Measurements from ENCODE around the gene KDSR. TPM values are rescaled to one million over a fixed set of nuclear protein-coding genes. Genes with fewer than 3 reads are reported as not detected.

KDSR gene
- total and polyA plus RNA-seq, 2 donors (not counting 1 experiment from before 2014, with no cell fraction given): 6.4 to 21.1 TPM

DNA sequence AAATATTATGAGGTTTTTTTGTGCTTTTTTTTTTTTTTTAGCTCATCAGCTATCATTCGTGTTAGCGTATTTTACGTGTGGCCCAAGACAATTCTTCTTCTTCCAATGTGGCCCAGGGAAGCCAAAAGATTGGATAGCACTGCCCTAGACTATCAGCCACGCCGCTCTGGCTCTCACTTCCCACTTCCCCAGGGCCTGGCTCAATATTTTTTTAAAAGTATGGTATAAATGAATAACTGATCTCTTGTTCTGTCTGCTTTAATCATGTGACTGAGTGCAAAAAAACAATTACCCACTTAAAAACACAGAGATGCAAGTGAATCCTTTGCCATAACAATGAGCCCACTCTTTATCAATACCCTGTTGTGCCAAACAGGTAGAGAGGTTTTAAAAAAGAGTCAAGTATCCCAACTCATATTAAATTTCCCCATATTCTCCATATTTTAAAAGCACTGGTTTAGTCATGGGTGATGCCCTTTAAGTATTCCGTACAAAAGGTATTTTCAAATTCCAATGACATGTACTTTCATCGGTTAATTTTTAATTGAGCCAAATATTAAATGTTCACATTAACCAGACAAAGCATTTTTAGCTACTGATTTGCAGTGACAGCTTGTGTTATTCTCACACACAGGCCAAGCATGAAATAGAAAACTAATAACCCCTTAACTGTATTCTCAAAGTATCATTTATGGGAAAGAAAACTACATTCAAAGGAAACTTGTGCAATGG, 60.0 kb downstream of the KDSR start:
- Mint-ChIP-seq H3K4me3 (no peak overlapping the region), H3K9me3 (ENCODE audit: insufficient read depth) (no peaks in the 10 kb centered on the region), H3K27me3 (no peaks in the 10 kb centered on the region), H3K4me1 (peaks cover 87% of the 10 kb centered on the region), H3K27ac (peak overlapping the region; percentile 69)
- ATAC-seq (ENCODE audit: low read depth) (no peak), DNase-seq (no peak)
- Histone ChIP-seq H3K27me3 (replicated peaks in 1 of 4; ENCODE audit: control extremely low read depth in 1 of 4, control insufficient read depth in 3 of 4, insufficient read depth in 4 of 4, low read length in 3 of 4) (no peaks in the 10 kb centered on the region), H3K79me2 (ENCODE audit: control insufficient read depth, insufficient read depth, low read length) (peaks cover 100% of the 10 kb centered on the region), H2AFZ (ENCODE audit: insufficient read depth, low read depth, low read length, poor library complexity, severe bottlenecking) (no peak overlapping the region), H3K9ac (ENCODE audit: low read length) (no peak overlapping the region), H3K27ac (ENCODE audit: low read length in 2 of 2) (peak overlapping the region; percentile 10 to 42), H3K4me1 (ENCODE audit: control insufficient read depth in 2 of 2, insufficient read depth in 2 of 2, low read length in 2 of 2) (peaks cover 60 to 61% of the 10 kb centered on the region in 2 donors), H3K36me3 (replicated peaks in 1 of 2; ENCODE audit: control extremely low read depth in 1 of 2, control insufficient read depth in 1 of 2, extremely low read depth in 1 of 2, insufficient read depth in 2 of 2, low read length in 1 of 2) (peaks cover 0 to 5% of the 10 kb centered on the region in 2 experiments), H3K9me3 (ENCODE audit: control extremely low read depth in 1 of 3, control insufficient read depth in 2 of 3, insufficient read depth in 1 of 3, low read length in 2 of 3) (no peaks in the 10 kb centered on the region), H3K4me2 (replicated peaks; ENCODE audit: low read depth, low read length, poor library complexity, severe bottlenecking) (peak overlapping the region; percentile 29), H4K20me1 (ENCODE audit: control insufficient read depth, insufficient read depth, low read length, poor library complexity, severe bottlenecking) (no peaks in the 10 kb centered on the region), H3K4me3 (ENCODE audit: control extremely low read depth in 1 of 5, extremely low read depth in 1 of 5, insufficient read depth in 1 of 5, low read depth in 2 of 5, low read length in 4 of 5) (no peak overlapping the region)
- intact Hi-C loops (cut with micrococcal nuclease): no loop called here
- CTCF ChIA-PET: interaction anchor here (1.0 to 3.3 kb wide), 7 partner anchors 8 to 175 kb away, joined by 4 to 25 read pairs (median 6); partner anchors contain the start of gene BCL2
- WGBS (ENCODE audit: insufficient coverage): 82% methylated on average over 3 of the region's 7 CpGs
- TF ChIP-seq, protein P1, sequence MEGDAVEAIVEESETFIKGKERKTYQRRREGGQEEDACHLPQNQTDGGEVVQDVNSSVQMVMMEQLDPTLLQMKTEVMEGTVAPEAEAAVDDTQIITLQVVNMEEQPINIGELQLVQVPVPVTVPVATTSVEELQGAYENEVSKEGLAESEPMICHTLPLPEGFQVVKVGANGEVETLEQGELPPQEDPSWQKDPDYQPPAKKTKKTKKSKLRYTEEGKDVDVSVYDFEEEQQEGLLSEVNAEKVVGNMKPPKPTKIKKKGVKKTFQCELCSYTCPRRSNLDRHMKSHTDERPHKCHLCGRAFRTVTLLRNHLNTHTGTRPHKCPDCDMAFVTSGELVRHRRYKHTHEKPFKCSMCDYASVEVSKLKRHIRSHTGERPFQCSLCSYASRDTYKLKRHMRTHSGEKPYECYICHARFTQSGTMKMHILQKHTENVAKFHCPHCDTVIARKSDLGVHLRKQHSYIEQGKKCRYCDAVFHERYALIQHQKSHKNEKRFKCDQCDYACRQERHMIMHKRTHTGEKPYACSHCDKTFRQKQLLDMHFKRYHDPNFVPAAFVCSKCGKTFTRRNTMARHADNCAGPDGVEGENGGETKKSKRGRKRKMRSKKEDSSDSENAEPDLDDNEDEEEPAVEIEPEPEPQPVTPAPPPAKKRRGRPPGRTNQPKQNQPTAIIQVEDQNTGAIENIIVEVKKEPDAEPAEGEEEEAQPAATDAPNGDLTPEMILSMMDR (IDR thresholded peaks at IDR 0.05): no peak
- no peak for TF ChIP-seq EZH2 (IDR thresholded peaks at IDR 0.05; ENCODE audit: borderline replicate concordance, insufficient read depth, low read depth, low read length, poor library complexity, severe bottlenecking)
- POLR2A ChIA-PET: interaction anchor here (0.8 to 1.0 kb wide), 3 partner anchors 9 to 145 kb away, joined by 3 to 6 read pairs (median 5); no protein-coding TSS in a partner anchor

DNA sequence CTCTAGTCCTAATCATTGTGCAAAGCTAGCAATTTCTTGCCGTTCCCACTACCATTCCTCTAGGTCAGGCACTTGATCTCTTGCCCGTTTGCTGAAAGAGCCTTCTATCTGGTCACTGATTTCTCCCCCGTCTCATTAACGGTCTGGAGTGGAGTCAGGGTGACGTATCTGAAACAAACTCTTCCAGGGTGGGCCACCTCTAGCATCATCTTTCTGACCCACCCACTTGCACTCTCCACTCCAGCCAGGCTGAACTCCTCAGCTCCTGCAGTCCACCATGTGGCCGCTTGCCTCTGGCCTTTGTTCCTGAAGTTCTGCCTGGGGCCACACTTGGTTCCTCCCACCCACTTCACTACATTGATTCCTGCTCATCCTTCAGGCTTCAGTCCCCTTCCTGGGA, 60.8 kb downstream of the KDSR start:
- H3K27me3 Mint-ChIP-seq: no peaks in the 10 kb centered on the region
- Histone ChIP-seq H3K27ac (ENCODE audit: low read length in 2 of 2) (peak overlapping the region in 1 of 2 donors; percentile 0), H3K4me2 (replicated peaks; ENCODE audit: low read depth, low read length, poor library complexity, severe bottlenecking) (no peak overlapping the region), H3K4me1 (ENCODE audit: control insufficient read depth in 2 of 2, insufficient read depth in 2 of 2, low read length in 2 of 2) (peaks cover 55 to 56% of the 10 kb centered on the region in 2 donors), H3K9ac (ENCODE audit: low read length) (no peak overlapping the region), H3K36me3 (replicated peaks in 1 of 2; ENCODE audit: control extremely low read depth in 1 of 2, control insufficient read depth in 1 of 2, extremely low read depth in 1 of 2, insufficient read depth in 2 of 2, low read length in 1 of 2) (peaks cover 0 to 8% of the 10 kb centered on the region in 2 experiments), H3K27me3 (replicated peaks in 1 of 4; ENCODE audit: control extremely low read depth in 1 of 4, control insufficient read depth in 3 of 4, insufficient read depth in 4 of 4, low read length in 3 of 4) (no peaks in the 10 kb centered on the region), H3K4me3 (ENCODE audit: control extremely low read depth in 1 of 5, extremely low read depth in 1 of 5, insufficient read depth in 1 of 5, low read depth in 2 of 5, low read length in 4 of 5) (no peak overlapping the region), H2AFZ (ENCODE audit: insufficient read depth, low read depth, low read length, poor library complexity, severe bottlenecking) (no peak overlapping the region), H3K9me3 (ENCODE audit: control extremely low read depth in 1 of 3, control insufficient read depth in 2 of 3, insufficient read depth in 1 of 3, low read length in 2 of 3) (no peaks in the 10 kb centered on the region), H4K20me1 (ENCODE audit: control insufficient read depth, insufficient read depth, low read length, poor library complexity, severe bottlenecking) (no peaks in the 10 kb centered on the region), H3K79me2 (ENCODE audit: control insufficient read depth, insufficient read depth, low read length) (peaks cover 100% of the 10 kb centered on the region)
- no peaks in the 10 kb centered on the region for H3K9me3 Mint-ChIP-seq (ENCODE audit: insufficient read depth)
- H3K27ac Mint-ChIP-seq: peak overlapping the region; percentile 6
- intact Hi-C loops (cut with micrococcal nuclease): no loop called here
- CTCF ChIA-PET: interaction anchor here (1.1 to 3.3 kb wide), 6 partner anchors 9 to 175 kb away, joined by 5 to 25 read pairs (median 7); partner anchors contain the start of gene BCL2
- H3K4me1 Mint-ChIP-seq: peaks cover 86% of the 10 kb centered on the region
- POLR2A ChIA-PET: no interaction called here
- no peak for TF ChIP-seq EZH2 (IDR thresholded peaks at IDR 0.05; ENCODE audit: borderline replicate concordance, insufficient read depth, low read depth, low read length, poor library complexity, severe bottlenecking)
- TF ChIP-seq, protein P1 (IDR thresholded peaks at IDR 0.05): no peak
- DNase-seq (no peak), ATAC-seq (ENCODE audit: low read depth) (no peak)
- WGBS (ENCODE audit: insufficient coverage): 100% methylated on average over 6 of the region's 6 CpGs
- H3K4me3 Mint-ChIP-seq: no peak overlapping the region

Measured in B cell (primary cell).